GM23338 (cell line): ENCODE results near the gene IQCK. TPM values are rescaled to one million over a fixed set of nuclear protein-coding genes. Genes with fewer than 3 reads are reported as not detected.
A peak's percentile ranks its signal among the peaks of the same experiment; 100 is the strongest.

ENCODE experiments used
- ATAC-seq: fragments of 200-7000 bp; cut with Tn5 transposase; 3 replicates; pipeline ENCODE4 v1.9.1; 2020
- DNase-seq: peaks from one replicate; pipeline ENCODE4 v3.0.0-alpha.2; 2015; ENCODE audit warnings: low spot score
- H2AFZ ChIP-seq: fragments of 200-600 bp; sonication (generic); 2 replicates; pipeline ENCODE4 v1.8.0; 2016; ENCODE audit warnings: antibody characterized with exemption, mild to moderate bottlenecking, moderate library complexity
- H3F3A ChIP-seq: fragments of 200-600 bp; sonication (generic); replicated peaks from 2 replicates; pipeline ENCODE4 v1.8.0; 2017; ENCODE audit warnings: antibody characterized with exemption, mixed run types, low read depth
- H3K27ac ChIP-seq: fragments of 200-600 bp; sonication (generic); 2 replicates; pipeline ENCODE4 v1.6.1; 2016; ENCODE audit warnings: low read depth
- H3K27me3 ChIP-seq: fragments of 200-600 bp; sonication (generic); 2 replicates; pipeline ENCODE4 v1.8.0; 2016; ENCODE audit warnings: mild to moderate bottlenecking, mixed run types, moderate library complexity; ENCODE audit not compliant: insufficient read depth
- H3K36me3 ChIP-seq: fragments of 200-600 bp; sonication (generic); 2 replicates; pipeline ENCODE4 v1.8.0; 2016; ENCODE audit warnings: mild to moderate bottlenecking; ENCODE audit not compliant: insufficient read depth
- H3K4me1 ChIP-seq: fragments of 200-600 bp; sonication (generic); 2 replicates; pipeline ENCODE4 v1.8.0; 2016; ENCODE audit warnings: mild to moderate bottlenecking, moderate library complexity; ENCODE audit not compliant: insufficient read depth
- H3K4me2 ChIP-seq: fragments of 200-600 bp; sonication (generic); 2 replicates; pipeline ENCODE4 v1.7.1; 2017; ENCODE audit warnings: mixed run types
- H3K4me3 ChIP-seq: fragments of 200-600 bp; sonication (generic); 2 replicates; pipeline ENCODE4 v1.6.1; 2016; ENCODE audit warnings: mixed run types
- H3K79me2 ChIP-seq: fragments of 200-600 bp; sonication (generic); replicated peaks from 2 replicates; pipeline ENCODE4 v1.8.0; 2017; ENCODE audit warnings: mild to moderate bottlenecking; ENCODE audit not compliant: insufficient read depth
- H3K9me2 ChIP-seq: fragments of 200-600 bp; sonication (generic); 2 replicates; pipeline ENCODE4 v1.8.0; 2017; ENCODE audit not compliant: insufficient read depth
- H4K20me1 ChIP-seq: fragments of 200-600 bp; sonication (generic); replicated peaks from 2 replicates; pipeline ENCODE4 v1.8.0; 2017; ENCODE audit warnings: mild to moderate bottlenecking; ENCODE audit not compliant: insufficient read depth
- H3K27ac Mint-ChIP-seq: 2 replicates; pipeline ENCODE4 v1.8.0; 2020; ENCODE audit warnings: inconsistent platforms, mild to moderate bottlenecking, moderate library complexity, mixed read lengths
- H3K27me3 Mint-ChIP-seq: 3 replicates; pipeline ENCODE4 v1.8.0; 2022; ENCODE audit warnings: low read depth, mild to moderate bottlenecking, moderate library complexity, mixed read lengths, inconsistent platforms; ENCODE audit not compliant: insufficient read depth, poor library complexity
- H3K36me3 Mint-ChIP-seq: 3 replicates; pipeline ENCODE4 v1.8.0; 2021; ENCODE audit warnings: low read depth, mild to moderate bottlenecking, inconsistent platforms, moderate library complexity, mixed read lengths
- H3K4me1 Mint-ChIP-seq: 3 replicates; pipeline ENCODE4 v1.8.0; 2020; ENCODE audit warnings: mild to moderate bottlenecking, inconsistent platforms, mixed read lengths
- H3K4me3 Mint-ChIP-seq: 3 replicates; pipeline ENCODE4 v1.8.0; 2021; ENCODE audit warnings: moderate library complexity, mild to moderate bottlenecking, inconsistent platforms, mixed read lengths
- H3K9me3 Mint-ChIP-seq: 3 replicates; pipeline ENCODE4 v1.8.0; 2020; ENCODE audit warnings: moderate library complexity, mild to moderate bottlenecking, inconsistent platforms, mixed read lengths
- EZH2 ChIP-seq: fragments of 200-600 bp; sonication (generic); IDR thresholded peaks from one replicate; pipeline ENCODE4 v1.8.0; 2017; ENCODE audit warnings: antibody characterized with exemption, mild to moderate bottlenecking, low read depth; ENCODE audit not compliant: unreplicated experiment
- POLR2AphosphoS5 ChIP-seq: IDR thresholded peaks from 2 replicates; pipeline ENCODE4 v1.6.1; 2016; ENCODE audit warnings: antibody characterized with exemption, low read depth
- polyA plus RNA-seq: library from polyadenylated mRNA; unstranded; fragments of >200 nt; fragmentation: Nextera tagmentation; extraction: Ambion mirVana; gene quantifications from 2 replicates; pipeline ENCODE4 v1.2.1, GENCODE V29; 2016
- total RNA-seq: library from RNA; depleted of rRNA; stranded (reverse); fragments of >200 nt; shearing (Covaris generic); gene quantifications from 2 replicates; pipeline ENCODE4 v1.2.3, GENCODE V29; 2014
- TF ChIP-seq, protein P1 (sequence below): fragments of 250-450 bp; sonication (Bioruptor Pico); IDR thresholded peaks from 2 replicates; pipeline ENCODE4 v1.5.0; 2020; ENCODE audit warnings: mild to moderate bottlenecking, moderate library complexity
- TF ChIP-seq, protein P2 (sequence below): IDR thresholded peaks from 2 replicates; pipeline ENCODE4 v1.6.1; 2016; ENCODE audit warnings: antibody characterized with exemption

The IQCK gene
- total and polyA plus RNA-seq, 2 experiments from 2014 or later, result 7.6 to 10.0 TPM

DNA sequence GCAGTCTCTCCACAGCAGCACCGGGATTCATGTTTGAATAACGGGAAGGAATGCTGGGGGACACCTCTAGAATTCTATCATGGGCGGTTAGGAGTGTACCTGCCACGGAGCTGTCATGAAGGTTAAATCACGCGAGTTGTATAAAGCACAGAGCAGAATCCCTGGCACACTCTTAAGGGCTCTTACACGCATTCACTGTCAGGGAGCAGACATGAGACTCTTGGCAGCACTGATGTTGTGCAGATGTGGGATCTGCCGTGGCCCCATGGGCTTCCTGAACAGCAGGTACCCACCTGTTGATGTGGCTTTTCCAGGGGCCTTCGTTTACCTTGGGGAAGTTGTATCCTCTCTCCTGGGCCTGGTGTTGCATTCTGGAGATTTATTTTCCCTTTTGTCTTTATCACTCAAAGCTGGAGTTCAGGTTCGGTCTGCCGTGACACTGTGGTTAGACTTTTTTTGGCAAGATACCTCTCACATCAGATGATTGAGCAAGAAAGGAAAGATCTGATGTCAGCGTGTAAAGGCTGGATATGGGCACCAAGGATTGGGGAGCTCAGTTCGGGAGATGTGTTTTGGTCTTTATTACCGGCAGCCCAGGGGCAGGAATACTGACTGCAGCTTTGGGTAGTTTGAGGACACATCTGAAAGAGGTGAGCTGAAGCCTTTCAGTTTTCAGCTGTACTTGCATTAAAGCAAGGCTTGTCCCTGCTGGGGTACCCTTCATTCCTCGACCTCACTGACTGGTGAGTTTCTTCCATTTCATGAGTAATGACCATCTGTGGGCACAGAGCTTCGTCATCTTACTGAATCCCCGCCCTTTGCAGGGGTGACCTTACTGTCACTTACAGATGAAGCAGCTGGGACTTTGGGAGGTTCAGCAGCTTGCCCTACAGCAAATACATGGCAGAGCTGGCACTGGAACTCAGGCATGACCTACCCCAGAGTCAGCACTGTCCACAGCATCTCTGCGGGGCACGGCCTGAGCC, 19.3 kb upstream of the IQCK start (continued):
- TF ChIP-seq, protein P1, sequence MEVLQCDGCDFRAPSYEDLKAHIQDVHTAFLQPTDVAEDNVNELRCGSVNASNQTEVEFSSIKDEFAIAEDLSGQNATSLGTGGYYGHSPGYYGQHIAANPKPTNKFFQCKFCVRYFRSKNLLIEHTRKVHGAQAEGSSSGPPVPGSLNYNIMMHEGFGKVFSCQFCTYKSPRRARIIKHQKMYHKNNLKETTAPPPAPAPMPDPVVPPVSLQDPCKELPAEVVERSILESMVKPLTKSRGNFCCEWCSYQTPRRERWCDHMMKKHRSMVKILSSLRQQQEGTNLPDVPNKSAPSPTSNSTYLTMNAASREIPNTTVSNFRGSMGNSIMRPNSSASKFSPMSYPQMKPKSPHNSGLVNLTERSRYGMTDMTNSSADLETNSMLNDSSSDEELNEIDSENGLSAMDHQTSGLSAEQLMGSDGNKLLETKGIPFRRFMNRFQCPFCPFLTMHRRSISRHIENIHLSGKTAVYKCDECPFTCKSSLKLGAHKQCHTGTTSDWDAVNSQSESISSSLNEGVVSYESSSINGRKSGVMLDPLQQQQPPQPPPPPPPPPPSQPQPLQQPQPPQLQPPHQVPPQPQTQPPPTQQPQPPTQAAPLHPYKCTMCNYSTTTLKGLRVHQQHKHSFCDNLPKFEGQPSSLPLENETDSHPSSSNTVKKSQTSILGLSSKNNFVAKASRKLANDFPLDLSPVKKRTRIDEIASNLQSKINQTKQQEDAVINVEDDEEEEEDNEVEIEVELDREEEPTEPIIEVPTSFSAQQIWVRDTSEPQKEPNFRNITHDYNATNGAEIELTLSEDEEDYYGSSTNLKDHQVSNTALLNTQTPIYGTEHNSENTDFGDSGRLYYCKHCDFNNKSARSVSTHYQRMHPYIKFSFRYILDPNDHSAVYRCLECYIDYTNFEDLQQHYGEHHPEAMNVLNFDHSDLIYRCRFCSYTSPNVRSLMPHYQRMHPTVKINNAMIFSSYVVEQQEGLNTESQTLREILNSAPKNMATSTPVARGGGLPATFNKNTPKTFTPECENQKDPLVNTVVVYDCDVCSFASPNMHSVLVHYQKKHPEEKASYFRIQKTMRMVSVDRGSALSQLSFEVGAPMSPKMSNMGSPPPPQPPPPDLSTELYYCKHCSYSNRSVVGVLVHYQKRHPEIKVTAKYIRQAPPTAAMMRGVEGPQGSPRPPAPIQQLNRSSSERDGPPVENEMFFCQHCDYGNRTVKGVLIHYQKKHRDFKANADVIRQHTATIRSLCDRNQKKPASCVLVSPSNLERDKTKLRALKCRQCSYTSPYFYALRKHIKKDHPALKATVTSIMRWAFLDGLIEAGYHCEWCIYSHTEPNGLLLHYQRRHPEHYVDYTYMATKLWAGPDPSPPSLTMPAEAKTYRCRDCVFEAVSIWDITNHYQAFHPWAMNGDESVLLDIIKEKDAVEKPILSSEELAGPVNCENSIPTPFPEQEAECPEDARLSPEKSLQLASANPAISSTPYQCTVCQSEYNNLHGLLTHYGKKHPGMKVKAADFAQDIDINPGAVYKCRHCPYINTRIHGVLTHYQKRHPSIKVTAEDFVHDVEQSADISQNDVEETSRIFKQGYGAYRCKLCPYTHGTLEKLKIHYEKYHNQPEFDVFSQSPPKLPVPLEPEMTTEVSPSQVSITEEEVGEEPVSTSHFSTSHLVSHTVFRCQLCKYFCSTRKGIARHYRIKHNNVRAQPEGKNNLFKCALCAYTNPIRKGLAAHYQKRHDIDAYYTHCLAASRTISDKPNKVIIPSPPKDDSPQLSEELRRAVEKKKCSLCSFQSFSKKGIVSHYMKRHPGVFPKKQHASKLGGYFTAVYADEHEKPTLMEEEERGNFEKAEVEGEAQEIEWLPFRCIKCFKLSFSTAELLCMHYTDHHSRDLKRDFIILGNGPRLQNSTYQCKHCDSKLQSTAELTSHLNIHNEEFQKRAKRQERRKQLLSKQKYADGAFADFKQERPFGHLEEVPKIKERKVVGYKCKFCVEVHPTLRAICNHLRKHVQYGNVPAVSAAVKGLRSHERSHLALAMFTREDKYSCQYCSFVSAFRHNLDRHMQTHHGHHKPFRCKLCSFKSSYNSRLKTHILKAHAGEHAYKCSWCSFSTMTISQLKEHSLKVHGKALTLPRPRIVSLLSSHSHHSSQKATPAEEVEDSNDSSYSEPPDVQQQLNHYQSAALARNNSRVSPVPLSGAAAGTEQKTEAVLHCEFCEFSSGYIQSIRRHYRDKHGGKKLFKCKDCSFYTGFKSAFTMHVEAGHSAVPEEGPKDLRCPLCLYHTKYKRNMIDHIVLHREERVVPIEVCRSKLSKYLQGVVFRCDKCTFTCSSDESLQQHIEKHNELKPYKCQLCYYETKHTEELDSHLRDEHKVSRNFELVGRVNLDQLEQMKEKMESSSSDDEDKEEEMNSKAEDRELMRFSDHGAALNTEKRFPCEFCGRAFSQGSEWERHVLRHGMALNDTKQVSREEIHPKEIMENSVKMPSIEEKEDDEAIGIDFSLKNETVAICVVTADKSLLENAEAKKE, result no peak
- TF ChIP-seq EZH2, result no peak

DNA sequence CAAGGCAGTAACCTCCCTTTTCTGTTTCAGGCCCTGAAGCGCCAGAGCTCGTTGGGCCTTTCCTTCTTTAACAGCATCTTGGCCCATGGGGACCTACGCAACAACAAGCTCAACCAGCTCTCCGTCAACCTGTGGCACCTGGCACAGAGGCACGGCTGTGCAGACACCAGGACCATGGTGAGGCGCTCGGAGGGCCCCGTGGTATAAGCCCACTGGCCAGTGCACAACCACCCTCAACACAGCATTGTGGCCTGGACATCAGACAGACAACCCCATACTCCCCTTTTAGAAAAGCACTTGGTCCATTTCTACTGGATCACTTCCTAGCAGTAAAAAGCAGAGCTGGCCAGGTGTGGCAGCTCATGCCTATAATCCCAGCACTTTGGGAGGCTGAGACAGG, 18.6 kb upstream of the IQCK start:
- Mint-ChIP-seq H3K4me3 (no peak overlapping the region), H3K4me1 (no peaks in the 10 kb centered on the region), H3K36me3 (peaks cover 93% of the 10 kb centered on the region), H3K27me3 (no peaks in the 10 kb centered on the region), H3K9me3 (peaks cover 25% of the 10 kb centered on the region; the same call in 2 of the 3 replicates), H3K27ac (no peak overlapping the region)
- peaks cover 11% of the 10 kb centered on the region for H3K79me2 ChIP-seq
- no peak overlapping the region for H3K4me2 ChIP-seq
- no peaks in the 10 kb centered on the region for H3K4me1 ChIP-seq
- H3K36me3 ChIP-seq, result peaks cover 34% of the 10 kb centered on the region
- no peaks in the 10 kb centered on the region for H3K27me3 ChIP-seq
- TF ChIP-seq, protein P2, sequence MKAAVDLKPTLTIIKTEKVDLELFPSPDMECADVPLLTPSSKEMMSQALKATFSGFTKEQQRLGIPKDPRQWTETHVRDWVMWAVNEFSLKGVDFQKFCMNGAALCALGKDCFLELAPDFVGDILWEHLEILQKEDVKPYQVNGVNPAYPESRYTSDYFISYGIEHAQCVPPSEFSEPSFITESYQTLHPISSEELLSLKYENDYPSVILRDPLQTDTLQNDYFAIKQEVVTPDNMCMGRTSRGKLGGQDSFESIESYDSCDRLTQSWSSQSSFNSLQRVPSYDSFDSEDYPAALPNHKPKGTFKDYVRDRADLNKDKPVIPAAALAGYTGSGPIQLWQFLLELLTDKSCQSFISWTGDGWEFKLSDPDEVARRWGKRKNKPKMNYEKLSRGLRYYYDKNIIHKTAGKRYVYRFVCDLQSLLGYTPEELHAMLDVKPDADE, result no peak
- 0 out of 2 replicates have a peak, but pooled peaks have one; percentile 19 for TF ChIP-seq POLR2AphosphoS5
- no peak overlapping the region for H3K4me3 ChIP-seq
- no peak for DNase-seq
- H3K27ac ChIP-seq, result no peak overlapping the region
- peaks cover 20% of the 10 kb centered on the region; the same call in 1 of the 2 replicates for H4K20me1 ChIP-seq
- no peak overlapping the region for H2AFZ ChIP-seq
- 0 out of 2 replicates have a peak, but pooled peaks cover 10% of the 10 kb centered on the region for H3F3A ChIP-seq
- no peaks in the 10 kb centered on the region for H3K9me2 ChIP-seq
- ATAC-seq, result no peak
